ENCODE measurements around the gene KCNH3. TPM values are rescaled to one million over a fixed set of nuclear protein-coding genes. Genes with fewer than 3 reads are reported as not detected.
"Not testable (repeated sequence)": the region's sequence is repeated elsewhere in the genome, so short reads cannot be mapped to it uniquely, and the experiment has no call there.

KCNH3 gene
- total RNA-seq, 5 donors from 2014 or later (not counting 1 experiment from before 2014, with no cell fraction given) = 3.4 to 8.0 (median 5.5) TPM

GRCh38 chr12:49598527-49598926 lies 59.7 kb downstream of the KCNH3 start:
- ATAC-seq (replicated peaks in 1 of 4) = no peak
- Mint-ChIP-seq H3K27ac (no peak overlapping the region), H3K27me3 (no peaks in the 10 kb centered on the region), H3K9me3 (no peaks in the 10 kb centered on the region), H3K36me3 (no peaks in the 10 kb centered on the region), H3K4me1 (peaks cover 0 to 2% (median 0%) of the 10 kb centered on the region in 3 donors), H3K4me3 (no peak overlapping the region)
- POLR2A ChIA-PET = interaction anchor here in 1 of 2 donors (0.7 kb wide), 1 partner anchor 9 kb away, joined by 3 read pairs; no protein-coding TSS in a partner anchor
- no peak overlapping the region for H3K27ac ChIP-seq (ENCODE audit: low read length)
- no peak overlapping the region for H3K4me3 ChIP-seq (ENCODE audit: control insufficient read depth in 1 of 2, extremely low read depth in 1 of 2, low read length in 1 of 2)
- H3K4me1 ChIP-seq (ENCODE audit: control insufficient read depth in 1 of 2, extremely low read depth in 1 of 2, insufficient read depth in 2 of 2, low read length in 2 of 2) = no peaks in the 10 kb centered on the region
- no peak for DNase-seq
- H3K27me3 ChIP-seq (replicated peaks in 1 of 2; ENCODE audit: control insufficient read depth in 2 of 2, extremely low read depth in 1 of 2, insufficient read depth in 2 of 2, low read length in 1 of 2) = no peaks in the 10 kb centered on the region
- no peaks in the 10 kb centered on the region for H3K9me3 ChIP-seq
- no peaks in the 10 kb centered on the region for H3K36me3 ChIP-seq (ENCODE audit: control insufficient read depth in 2 of 2, extremely low read depth in 1 of 2, insufficient read depth in 1 of 2, low read length in 1 of 2)
- whole genome bisulfite sequencing (ENCODE audit: insufficient coverage) = 85% methylated on average over 8 of the region's 10 CpGs
- CTCF ChIA-PET = no interaction called here

- H3K27me3 ChIP-seq (replicated peaks in 1 of 2; ENCODE audit: control insufficient read depth in 2 of 2, extremely low read depth in 1 of 2, insufficient read depth in 2 of 2, low read length in 1 of 2) = no peaks in the 10 kb centered on the region
- H3K4me3 ChIP-seq (ENCODE audit: control insufficient read depth in 1 of 2, extremely low read depth in 1 of 2, low read length in 1 of 2) = no peak overlapping the region
- Mint-ChIP-seq H3K36me3 (no peaks in the 10 kb centered on the region), H3K27me3 (no peaks in the 10 kb centered on the region), H3K4me3 (no peak overlapping the region), H3K27ac (no peak overlapping the region), H3K9me3 (no peaks in the 10 kb centered on the region), H3K4me1 (peaks cover under 1 to 2% (median 1%) of the 10 kb centered on the region in 3 donors)
- no peaks in the 10 kb centered on the region for H3K4me1 ChIP-seq (ENCODE audit: control insufficient read depth in 1 of 2, extremely low read depth in 1 of 2, insufficient read depth in 2 of 2, low read length in 2 of 2)
- no peaks in the 10 kb centered on the region for H3K9me3 ChIP-seq
- ATAC-seq (replicated peaks in 1 of 4) (no peak), DNase-seq (no peak)
- CTCF ChIA-PET = no interaction called here
- POLR2A ChIA-PET = no interaction called here
- no peak overlapping the region for H3K27ac ChIP-seq (ENCODE audit: low read length)
- H3K36me3 ChIP-seq (ENCODE audit: control insufficient read depth in 2 of 2, extremely low read depth in 1 of 2, insufficient read depth in 1 of 2, low read length in 1 of 2) = no peaks in the 10 kb centered on the region
- 97% methylated on average over 6 of the region's 8 CpGs for WGBS (ENCODE audit: insufficient coverage)
Measured at GRCh38 chr12:49599961-49600360, 61.1 kb downstream of the KCNH3 start.

- Mint-ChIP-seq H3K27me3 (no peaks in the 10 kb centered on the region), H3K4me3 (no peak overlapping the region), H3K9me3 (no peaks in the 10 kb centered on the region), H3K27ac (no peak overlapping the region), H3K4me1 (peaks cover 0 to 6% (median 2%) of the 10 kb centered on the region in 3 donors), H3K36me3 (no peaks in the 10 kb centered on the region)
- ATAC-seq (replicated peaks in 1 of 4) (no peak), DNase-seq (no peak)
- no peaks in the 10 kb centered on the region for H3K27me3 ChIP-seq (replicated peaks in 1 of 2; ENCODE audit: control insufficient read depth in 2 of 2, extremely low read depth in 1 of 2, insufficient read depth in 2 of 2, low read length in 1 of 2)
- CTCF ChIA-PET = interaction anchor here in 1 of 2 donors (0.6 kb wide), 1 partner anchor 195 kb away, joined by 5 read pairs; no protein-coding TSS in a partner anchor
- POLR2A ChIA-PET = no interaction called here
- H3K27ac ChIP-seq (ENCODE audit: low read length) = no peak overlapping the region
- no peaks in the 10 kb centered on the region for H3K4me1 ChIP-seq (ENCODE audit: control insufficient read depth in 1 of 2, extremely low read depth in 1 of 2, insufficient read depth in 2 of 2, low read length in 2 of 2)
- H3K36me3 ChIP-seq (ENCODE audit: control insufficient read depth in 2 of 2, extremely low read depth in 1 of 2, insufficient read depth in 1 of 2, low read length in 1 of 2) = no peaks in the 10 kb centered on the region
- no peak overlapping the region for H3K4me3 ChIP-seq (ENCODE audit: control insufficient read depth in 1 of 2, extremely low read depth in 1 of 2, low read length in 1 of 2)
- WGBS (ENCODE audit: insufficient coverage) = no CpG with 5 or more reads among the region's 1 CpG
- H3K9me3 ChIP-seq = no peaks in the 10 kb centered on the region
Measured at GRCh38 chr12:49603721-49604120, 64.9 kb downstream of the KCNH3 start.

GRCh38 chr12:49604856-49605255 lies 66.0 kb downstream of the KCNH3 start:
- Mint-ChIP-seq H3K4me3 (no peak overlapping the region), H3K4me1 (peaks cover 0 to 6% (median 2%) of the 10 kb centered on the region in 3 donors), H3K27ac (no peak overlapping the region), H3K9me3 (no peaks in the 10 kb centered on the region), H3K36me3 (no peaks in the 10 kb centered on the region), H3K27me3 (peaks cover 0 to under 1% of the 10 kb centered on the region in 2 donors)
- H3K27me3 ChIP-seq (replicated peaks in 1 of 2; ENCODE audit: control insufficient read depth in 2 of 2, extremely low read depth in 1 of 2, insufficient read depth in 2 of 2, low read length in 1 of 2) = peaks cover 0 to 8% of the 10 kb centered on the region in 2 experiments
- DNase-seq (no peak), ATAC-seq (replicated peaks in 1 of 4) (no peak)
- no peaks in the 10 kb centered on the region for H3K36me3 ChIP-seq (ENCODE audit: control insufficient read depth in 2 of 2, extremely low read depth in 1 of 2, insufficient read depth in 1 of 2, low read length in 1 of 2)
- WGBS (ENCODE audit: insufficient coverage) = no CpG with 5 or more reads among the region's 5 CpGs
- H3K4me1 ChIP-seq (ENCODE audit: control insufficient read depth in 1 of 2, extremely low read depth in 1 of 2, insufficient read depth in 2 of 2, low read length in 2 of 2) = no peaks in the 10 kb centered on the region
- ChIA-PET CTCF (interaction anchor here in 1 of 2 donors (0.6 kb wide), 2 partner anchors 108 to 538 kb away, joined by 3 to 4 read pairs; no protein-coding TSS in a partner anchor), POLR2A (interaction anchor here in 1 of 2 donors (0.6 kb wide), 1 partner anchor 754 kb away, joined by 6 read pairs; no protein-coding TSS in a partner anchor)
- H3K9me3 ChIP-seq = no peaks in the 10 kb centered on the region
- no peak overlapping the region for H3K4me3 ChIP-seq (ENCODE audit: control insufficient read depth in 1 of 2, extremely low read depth in 1 of 2, low read length in 1 of 2)
- no peak overlapping the region for H3K27ac ChIP-seq (ENCODE audit: low read length)

- not testable (repeated sequence) for H3K9me3 Mint-ChIP-seq; H3K4me3 Mint-ChIP-seq; H3K27ac Mint-ChIP-seq; H3K4me1 Mint-ChIP-seq; H3K9me3 ChIP-seq; H3K36me3 ChIP-seq (ENCODE audit: control insufficient read depth in 2 of 2, extremely low read depth in 1 of 2, insufficient read depth in 1 of 2, low read length in 1 of 2); H3K27ac ChIP-seq (ENCODE audit: low read length); H3K27me3 Mint-ChIP-seq; H3K4me1 ChIP-seq (ENCODE audit: control insufficient read depth in 1 of 2, extremely low read depth in 1 of 2, insufficient read depth in 2 of 2, low read length in 2 of 2); H3K4me3 ChIP-seq (ENCODE audit: control insufficient read depth in 1 of 2, extremely low read depth in 1 of 2, low read length in 1 of 2); H3K36me3 Mint-ChIP-seq; ATAC-seq (replicated peaks in 1 of 4); DNase-seq; H3K27me3 ChIP-seq (replicated peaks in 1 of 2; ENCODE audit: control insufficient read depth in 2 of 2, extremely low read depth in 1 of 2, insufficient read depth in 2 of 2, low read length in 1 of 2)
- POLR2A ChIA-PET = interaction anchor here in 1 of 2 donors (0.6 kb wide), 1 partner anchor 753 kb away, joined by 6 read pairs; no protein-coding TSS in a partner anchor
- CTCF ChIA-PET = interaction anchor here in 1 of 2 donors (0.6 kb wide), 2 partner anchors 107 to 539 kb away, joined by 3 to 4 read pairs; no protein-coding TSS in a partner anchor
- WGBS (ENCODE audit: insufficient coverage) = no CpG with 5 or more reads among the region's 4 CpGs
Measured at GRCh38 chr12:49605539-49605938, 66.7 kb downstream of the KCNH3 start, which contains the start of gene FAM186B. FAM186B (minus strand) TSS chr12:49605639; CDS start chr12:49605477, 162 bp downstream.

Other genes with a start within 250 kb of the KCNH3 start
- gene PRPH, start 243.9 kb upstream of the KCNH3 start, total RNA-seq = not detected
- 1 to 10 TPM in 4 of 5 donors, under 1 TPM in 1; 0.98 to 1.9 (median 1.3) TPM for gene TROAP, start 215.8 kb upstream of the KCNH3 start, total RNA-seq
- gene C1QL4, start 201.8 kb upstream of the KCNH3 start, total RNA-seq = not detected
- gene DNAJC22, start 192.1 kb upstream of the KCNH3 start, total RNA-seq = under 1 TPM in 1 of 5 donors, not detected in 4; 0.07 TPM
- 10 to 100 TPM in 1 of 5 donors, 1 to 10 TPM in 4; 5.4 to 11.4 (median 7.4) TPM for gene SPATS2, start 171.6 kb upstream of the KCNH3 start, total RNA-seq
- gene MCRS1, start 29.1 kb downstream of the KCNH3 start, total RNA-seq = 10 to 100 TPM; 66.1 to 89.0 (median 85.7) TPM
- under 1 TPM in 4 of 5 donors, not detected in 1; 0.32 to 0.65 (median 0.34) TPM for gene FAM186B, start 66.6 kb downstream of the KCNH3 start, total RNA-seq
- gene PRPF40B, start 84.5 kb downstream of the KCNH3 start, total RNA-seq = 10 to 100 TPM in 4 of 5 donors, 1 to 10 TPM in 1; 7.4 to 18.0 (median 16.5) TPM
- 10 to 100 TPM; 34.2 to 45.5 (median 41.1) TPM for gene FMNL3, start 168.4 kb downstream of the KCNH3 start, total RNA-seq
- gene TMBIM6, start 202.5 kb downstream of the KCNH3 start, total RNA-seq = 100 to 1,000 TPM; 333 to 426 (median 401) TPM